ENCODE data around the gene C12orf75.

C12orf75 gene

GRCh38 chr12:105368047-105368646, 37.7 kb downstream of the C12orf75 start:
- TF ChIP-seq, protein P1, sequence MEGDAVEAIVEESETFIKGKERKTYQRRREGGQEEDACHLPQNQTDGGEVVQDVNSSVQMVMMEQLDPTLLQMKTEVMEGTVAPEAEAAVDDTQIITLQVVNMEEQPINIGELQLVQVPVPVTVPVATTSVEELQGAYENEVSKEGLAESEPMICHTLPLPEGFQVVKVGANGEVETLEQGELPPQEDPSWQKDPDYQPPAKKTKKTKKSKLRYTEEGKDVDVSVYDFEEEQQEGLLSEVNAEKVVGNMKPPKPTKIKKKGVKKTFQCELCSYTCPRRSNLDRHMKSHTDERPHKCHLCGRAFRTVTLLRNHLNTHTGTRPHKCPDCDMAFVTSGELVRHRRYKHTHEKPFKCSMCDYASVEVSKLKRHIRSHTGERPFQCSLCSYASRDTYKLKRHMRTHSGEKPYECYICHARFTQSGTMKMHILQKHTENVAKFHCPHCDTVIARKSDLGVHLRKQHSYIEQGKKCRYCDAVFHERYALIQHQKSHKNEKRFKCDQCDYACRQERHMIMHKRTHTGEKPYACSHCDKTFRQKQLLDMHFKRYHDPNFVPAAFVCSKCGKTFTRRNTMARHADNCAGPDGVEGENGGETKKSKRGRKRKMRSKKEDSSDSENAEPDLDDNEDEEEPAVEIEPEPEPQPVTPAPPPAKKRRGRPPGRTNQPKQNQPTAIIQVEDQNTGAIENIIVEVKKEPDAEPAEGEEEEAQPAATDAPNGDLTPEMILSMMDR (IDR thresholded peaks at IDR 0.05): no peak

DNA sequence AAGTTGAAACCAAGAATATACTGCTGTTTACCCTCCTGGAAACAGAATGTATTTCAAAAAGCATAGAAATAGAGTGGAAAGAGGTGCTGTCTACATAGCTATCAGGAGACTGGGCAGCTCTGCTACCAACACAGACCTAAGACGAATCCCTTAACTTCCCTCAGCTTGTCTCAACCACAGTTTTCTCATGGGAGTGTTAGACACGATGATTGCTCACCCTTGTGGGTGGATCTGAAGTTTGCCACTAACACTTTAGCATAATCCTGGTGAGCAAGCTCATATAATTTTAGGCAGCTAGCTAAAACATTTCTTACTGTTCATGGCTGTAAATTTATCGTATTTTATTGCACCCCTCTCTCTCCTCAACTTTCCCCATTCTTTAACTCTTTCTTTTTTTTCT, 38.5 kb downstream of the C12orf75 start:
- TF ChIP-seq, protein P1 (IDR thresholded peaks at IDR 0.05): no peak

DNA sequence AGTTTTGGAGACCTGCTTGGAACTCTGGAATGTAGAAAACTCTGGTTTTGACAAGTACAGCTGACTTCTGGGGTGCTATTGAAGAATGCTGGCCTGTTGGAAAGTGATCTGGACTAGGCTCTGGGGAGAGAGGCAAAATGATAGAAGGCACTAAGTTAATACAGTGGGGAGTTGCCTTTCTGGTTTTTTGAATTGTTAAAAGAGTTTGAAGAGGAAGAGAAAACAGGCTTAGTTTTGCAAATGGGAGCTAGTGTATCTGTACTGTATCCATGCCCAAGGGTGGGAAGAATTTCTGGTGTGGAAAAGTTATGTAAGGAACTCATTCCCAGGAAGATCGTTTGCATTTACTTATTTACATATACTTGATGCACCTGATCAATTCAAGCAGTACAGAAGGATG, 43.8 kb downstream of the C12orf75 start:
- TF ChIP-seq, protein P1 (IDR thresholded peaks at IDR 0.05): no peak

DNA sequence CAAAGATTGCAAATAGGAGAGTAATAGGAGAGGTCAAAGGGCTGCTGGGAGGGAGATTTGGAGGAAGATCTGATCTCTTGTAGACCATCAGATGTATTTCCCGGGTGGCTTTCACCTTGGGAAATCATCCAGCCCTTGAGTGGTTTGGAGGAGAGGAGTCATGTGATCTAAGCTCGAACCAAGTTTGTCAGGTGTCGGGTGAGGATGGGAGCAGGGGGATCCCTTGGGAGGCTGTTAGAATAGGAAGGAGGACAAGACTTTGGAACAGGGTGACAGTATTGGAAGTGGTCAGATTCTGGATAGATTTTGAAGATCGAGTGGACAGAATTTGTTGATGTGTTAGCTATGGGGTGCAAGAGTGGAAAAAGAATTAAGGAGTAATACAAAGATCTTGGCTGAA, 46.6 kb downstream of the C12orf75 start:
- TF ChIP-seq, protein P1 (IDR thresholded peaks at IDR 0.05): no peak

GRCh38 chr12:105378911-105379310, 48.4 kb downstream of the C12orf75 start:
- TF ChIP-seq, protein P1 (IDR thresholded peaks at IDR 0.05): peak; percentile 48; the same call in 1 of the 2 replicates

DNA sequence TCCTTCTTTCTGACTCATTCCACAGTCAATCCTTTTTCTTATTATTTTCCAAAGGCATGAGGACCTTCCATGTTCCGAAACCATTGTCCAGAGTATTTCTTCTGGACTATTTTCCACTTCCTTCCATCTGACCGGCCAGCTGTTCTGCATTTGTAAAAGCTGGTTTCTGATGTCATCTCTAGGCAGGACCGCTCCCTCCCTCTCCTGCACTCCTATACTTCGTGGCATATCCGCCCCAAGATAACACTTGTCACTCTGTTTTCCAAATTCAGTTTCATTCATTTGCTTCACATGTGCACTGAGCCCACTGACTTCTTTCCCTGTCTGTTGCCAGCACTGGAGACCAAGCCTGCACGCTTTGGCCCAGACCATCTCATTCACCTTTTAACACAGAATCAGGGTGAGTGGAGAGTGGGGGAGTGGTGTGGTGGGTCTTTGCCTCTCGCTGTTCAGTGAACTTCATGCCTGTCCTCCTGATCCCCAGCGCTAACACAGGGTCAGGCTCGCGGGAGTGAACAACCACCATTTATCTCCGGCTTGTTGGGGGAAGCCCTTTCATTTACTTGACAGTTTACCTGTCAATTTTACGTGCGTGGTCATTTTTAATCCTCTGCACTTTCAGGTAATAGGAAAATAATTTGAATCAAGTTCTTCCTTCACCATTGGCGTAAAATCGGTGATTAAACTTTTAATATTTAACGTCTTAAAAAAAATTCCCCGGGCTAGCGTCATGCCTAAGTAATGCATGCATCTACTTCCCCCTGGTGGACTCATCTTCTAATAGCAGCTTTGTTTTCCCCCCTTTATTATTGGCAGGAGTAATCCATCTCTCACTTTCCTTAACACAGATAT, 52.5 kb downstream of the C12orf75 start:
- TF ChIP-seq, protein P1 (IDR thresholded peaks at IDR 0.05): peak; percentile 87

DNA sequence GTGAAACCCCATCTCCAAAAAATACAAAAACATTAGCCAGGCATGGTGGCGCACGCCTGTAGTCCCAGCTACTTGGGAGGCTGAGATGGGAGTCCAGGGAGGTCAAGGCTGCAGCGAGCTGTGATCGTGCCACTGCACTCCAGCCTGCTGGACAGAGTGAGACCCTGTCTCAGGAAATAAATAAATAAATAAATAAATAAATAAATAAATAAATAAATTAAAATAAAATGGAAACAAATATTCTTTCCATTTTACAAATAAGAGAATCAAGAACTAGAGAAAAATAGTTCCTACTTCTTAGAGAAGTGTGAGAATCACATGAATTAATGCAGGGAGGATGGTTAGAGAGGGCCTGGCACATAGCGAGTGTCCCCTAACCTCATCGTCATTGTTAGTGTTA, 53.7 kb downstream of the C12orf75 start:
- TF ChIP-seq, protein P1 (IDR thresholded peaks at IDR 0.05): no peak

Data from LNCAP (cell line).